H1 (cell line): ENCODE measurements around the gene NWD2. TPM values are rescaled to one million over a fixed set of nuclear protein-coding genes. Genes with fewer than 3 reads are reported as not detected.

ENCODE experiments used
- CTCF ChIA-PET: fragments of 300-600 bp; sonication (Branson Sonifier 250); formaldehyde crosslinking; loops from one replicate; lab custom pipeline; 2021; ENCODE audit not compliant: partially characterized antibody; lab: Charles Lee
- POLR2A ChIA-PET: fragments of 300-600 bp; sonication (Branson Sonifier 250); formaldehyde crosslinking; loops from one replicate; lab custom pipeline; 2021; ENCODE audit warnings: inconsistent platforms; ENCODE audit not compliant: partially characterized antibody; lab: Charles Lee
- DNase-seq, 2 experiments: peaks; one replicate each; pipeline versions ENCODE4 v3.0.0 to v3.0.0-alpha.2; 2010 to 2022; ENCODE audit warnings: low spot score in 2 of 2, low read depth in 1 of 2, mixed read lengths in 1 of 2
- FAIRE-seq: peaks from 2 replicates; lab custom pipeline; 2011; peaks lifted over from hg19 to GRCh38; lab: Jason Lieb, UNC
- H2AFZ ChIP-seq: 2 replicates; pipeline ENCODE4 v1.8.1; 2012; ENCODE audit warnings: low read length, inconsistent platforms
- H2AK5ac ChIP-seq: 2 replicates; pipeline ENCODE4 v1.6.1; 2013; ENCODE audit warnings: low read depth, low read length
- H2BK120ac ChIP-seq: replicated peaks from 2 replicates; pipeline ENCODE3; 2013; ENCODE audit warnings: low read depth, low read length, inconsistent platforms
- H2BK12ac ChIP-seq: 2 replicates; pipeline ENCODE4 v1.6.1; 2013; ENCODE audit warnings: low read depth, low read length
- H2BK15ac ChIP-seq: 2 replicates; pipeline ENCODE4 v1.6.1; 2013; ENCODE audit warnings: low read length
- H2BK20ac ChIP-seq: 2 replicates; pipeline ENCODE4 v1.6.1; 2013; ENCODE audit warnings: low read length
- H2BK5ac ChIP-seq: 2 replicates; pipeline ENCODE4 v1.6.1; 2013; ENCODE audit warnings: low read depth, low read length
- H3K14ac ChIP-seq: 2 replicates; pipeline ENCODE4 v1.6.1; 2013; ENCODE audit warnings: inconsistent platforms; ENCODE audit not compliant: insufficient read length
- H3K18ac ChIP-seq: 2 replicates; pipeline ENCODE4 v1.6.1; 2013; ENCODE audit warnings: low read length; ENCODE audit errors: extremely low read depth
- H3K23ac ChIP-seq: 2 replicates; pipeline ENCODE4 v1.6.1; 2013; ENCODE audit warnings: inconsistent platforms; ENCODE audit not compliant: insufficient read length
- H3K23me2 ChIP-seq: 2 replicates; pipeline ENCODE4 v1.6.1; 2013; ENCODE audit warnings: low read depth, low read length
- H3K27ac ChIP-seq: 2 replicates; pipeline ENCODE4 v1.6.1; 2011; ENCODE audit warnings: low read depth, low read length, inconsistent platforms
- H3K27me3 ChIP-seq, 4 experiments: replicated peaks in 1 of 4; 1 replicate in 1 of 4; 2 replicates in 3 of 4; pipeline versions ENCODE4 v1.6.1 to v1.8.1; 2011 to 2013; ENCODE audit warnings: low read length in 3 of 4, mild to moderate bottlenecking in 3 of 4, inconsistent platforms in 2 of 4, mixed read lengths in 2 of 4, moderate library complexity in 1 of 4; ENCODE audit not compliant: control insufficient read depth in 3 of 4, insufficient read depth in 3 of 4; ENCODE audit errors: extremely low read depth in 1 of 4
- H3K36me3 ChIP-seq, 4 experiments: 2 replicates each; pipeline versions ENCODE4 v1.6.1 to v1.8.1; 2011 to 2013; ENCODE audit warnings: mild to moderate bottlenecking in 4 of 4, low read length in 3 of 4, moderate library complexity in 2 of 4, control low read depth in 1 of 4, inconsistent platforms in 1 of 4; ENCODE audit not compliant: insufficient read depth in 4 of 4, control insufficient read depth in 2 of 4
- H3K4ac ChIP-seq: replicated peaks from 2 replicates; pipeline ENCODE3; 2013; ENCODE audit warnings: low read length, low read depth, mixed read lengths, inconsistent platforms; ENCODE audit not compliant: insufficient read length
- H3K4me1 ChIP-seq, 4 experiments: replicated peaks in 1 of 4; 1 replicate in 1 of 4; 2 replicates in 3 of 4; pipeline versions ENCODE4 v1.6.1 to v1.8.1; 2011 to 2013; ENCODE audit warnings: low read length in 3 of 4, inconsistent platforms in 2 of 4, mixed read lengths in 1 of 4; ENCODE audit not compliant: insufficient read depth in 4 of 4, control insufficient read depth in 3 of 4
- H3K4me2 ChIP-seq, 2 experiments: 2 replicates each; pipeline versions ENCODE4 v1.6.1 to v1.8.1; 2011 to 2013; ENCODE audit warnings: low read depth in 2 of 2, low read length in 2 of 2, control low read depth in 1 of 2, inconsistent platforms in 1 of 2, mild to moderate bottlenecking in 1 of 2; ENCODE audit not compliant: insufficient read depth in 1 of 2
- H3K4me3 ChIP-seq, 4 experiments: fragments of 200-600, 300-600 bp in 1 of 4; sonication (generic), shearing (Covaris generic), sonication (Bioruptor Twin) in 1 of 4; 2 replicates each; pipeline versions ENCODE4 v1.5.1 to v1.8.1; 2011 to 2016; ENCODE audit warnings: low read length in 4 of 4, low read depth in 3 of 4, control low read depth in 2 of 4, inconsistent platforms in 2 of 4, mild to moderate bottlenecking in 2 of 4, mixed read lengths in 1 of 4, moderate library complexity in 1 of 4; ENCODE audit not compliant: insufficient read depth in 2 of 4; ENCODE audit errors: extremely low read depth in 1 of 4
- H3K56ac ChIP-seq: replicated peaks from 2 replicates; pipeline ENCODE3; 2013; ENCODE audit warnings: low read depth, mild to moderate bottlenecking, mixed read lengths, low read length, inconsistent platforms; ENCODE audit not compliant: insufficient read length
- H3K79me1 ChIP-seq: 2 replicates; pipeline ENCODE4 v1.6.1; 2013; ENCODE audit warnings: low read depth, low read length, control low read depth
- H3K79me2 ChIP-seq, 2 experiments: 2 replicates each; pipeline versions ENCODE4 v1.6.1 to v1.8.1; 2012 to 2013; ENCODE audit warnings: low read length in 2 of 2, mild to moderate bottlenecking in 2 of 2, inconsistent platforms in 1 of 2; ENCODE audit not compliant: insufficient read depth in 2 of 2, control insufficient read depth in 1 of 2
- H3K9ac ChIP-seq, 4 experiments: replicated peaks in 1 of 4; 1 replicate in 1 of 4; 2 replicates in 3 of 4; pipeline versions ENCODE4 v1.6.1 to v1.8.1; 2011 to 2013; ENCODE audit warnings: low read depth in 3 of 4, low read length in 3 of 4, control low read depth in 2 of 4, mild to moderate bottlenecking in 2 of 4, moderate library complexity in 2 of 4, inconsistent platforms in 1 of 4; ENCODE audit errors: extremely low read depth in 1 of 4
- H3K9me3 ChIP-seq, 2 experiments: 2 replicates each; pipeline versions ENCODE4 v1.6.1 to v1.8.1; 2012 to 2013; ENCODE audit warnings: mild to moderate bottlenecking in 2 of 2, moderate library complexity in 2 of 2, control low read depth in 1 of 2, inconsistent platforms in 1 of 2, low read depth in 1 of 2, low read length in 1 of 2, mixed read lengths in 1 of 2; ENCODE audit not compliant: insufficient read depth in 2 of 2
- H4K20me1 ChIP-seq, 2 experiments: replicated peaks in 1 of 2; 2 replicates each; pipeline versions ENCODE3 to v1.8.1; 2011 to 2013; ENCODE audit warnings: inconsistent platforms in 2 of 2, low read length in 2 of 2, mild to moderate bottlenecking in 1 of 2; ENCODE audit not compliant: insufficient read depth in 2 of 2, control insufficient read depth in 1 of 2
- H4K5ac ChIP-seq: 2 replicates; pipeline ENCODE4 v1.6.1; 2013; ENCODE audit warnings: low read length, low read depth, mixed read lengths, inconsistent platforms; ENCODE audit not compliant: insufficient read length
- H4K8ac ChIP-seq: 2 replicates; pipeline ENCODE4 v1.8.0; 2013; ENCODE audit warnings: mild to moderate bottlenecking, moderate library complexity, low read length, inconsistent platforms; ENCODE audit not compliant: insufficient read depth; ENCODE audit errors: extremely low read depth
- H4K91ac ChIP-seq: replicated peaks from 2 replicates; pipeline ENCODE3; 2013; ENCODE audit warnings: low read length, mixed read lengths, inconsistent platforms; ENCODE audit not compliant: insufficient read length
- CBX5 ChIP-seq: fragments of 300-800, 300-1000 bp; sonication (generic); IDR thresholded peaks from 2 replicates; pipeline ENCODE4 v1.7.1; 2016; ENCODE audit warnings: antibody characterized with exemption, low read length, low read depth
- CTCF ChIP-seq, 3 experiments: IDR thresholded peaks; 1 replicate in 2 of 3; 2 replicates in 1 of 3; pipeline versions ENCODE4 v1.5.1 to v1.6.1; 2011; ENCODE audit warnings: low read length in 3 of 3, mild to moderate bottlenecking in 3 of 3, inconsistent platforms in 2 of 3, low read depth in 1 of 3, moderate library complexity in 1 of 3; ENCODE audit not compliant: insufficient read depth in 1 of 3; ENCODE audit errors: control extremely low read depth in 1 of 3
- E2F6 ChIP-seq: IDR thresholded peaks from 2 replicates; pipeline ENCODE4 v1.6.1; 2012; ENCODE audit warnings: inconsistent platforms
- KDM4A ChIP-seq: IDR thresholded peaks from one replicate; pipeline ENCODE4 v1.7.1; 2012; ENCODE audit warnings: low read depth, mild to moderate bottlenecking, moderate library complexity, low read length, inconsistent platforms; ENCODE audit not compliant: severe bottlenecking
- KDM5A ChIP-seq: fragments of 200-600 bp; IDR thresholded peaks from 2 replicates; pipeline ENCODE4 v1.7.1; 2012; ENCODE audit warnings: mild to moderate bottlenecking, low read length, inconsistent platforms, mixed read lengths
- NANOG ChIP-seq: IDR thresholded peaks from 2 replicates; pipeline ENCODE4 v1.6.1; 2011; ENCODE audit warnings: low read length, low read depth, mild to moderate bottlenecking, inconsistent platforms; ENCODE audit not compliant: insufficient read depth, poor library complexity, severe bottlenecking
- RFX5 ChIP-seq: IDR thresholded peaks from 2 replicates; pipeline ENCODE4 v1.6.1; 2011; ENCODE audit warnings: low read depth, low read length, improper control_type of control experiment, borderline replicate concordance
- SP1 ChIP-seq: IDR thresholded peaks from 2 replicates; pipeline ENCODE4 v1.6.1; 2011; ENCODE audit warnings: low read depth, low read length
- WGBS, 2 experiments: shearing (Covaris generic) in 1 of 2; methylation state at CpG; one replicate each; pipeline versions ENCODE4 v1.1.6 to v1.1.7; 2013 to 2015; ENCODE audit warnings: low lambda C conversion rate in 2 of 2, mixed read lengths in 2 of 2, inconsistent platforms in 1 of 2, low coverage in 1 of 2, missing lambda C conversion rate in 1 of 2; ENCODE audit not compliant: insufficient replicate concordance in 2 of 2, insufficient coverage in 1 of 2, insufficient read length in 1 of 2; ENCODE audit errors: extremely low coverage in 1 of 2, missing lambda C conversion rate in 1 of 2; 5-methylcytosine and 5-hydroxymethylcytosine counted together
- polyA plus RNA-seq, 7 experiments: library from polyadenylated mRNA; depleted of rRNA in 3 of 7; stranded (reverse) in 5 of 7; unstranded in 2 of 7; fragments of >200 nt in 5 of 7; fragments of 200-250 nt in 2 of 7; gene quantifications; 1 replicate in 5 of 7; 2 replicates in 1 of 7; 4 replicates in 1 of 7; pipeline versions ENCODE4 v1.2.1 to v1.2.3, GENCODE V29; 2011 to 2013; ENCODE audit warnings: missing spikeins in 2 of 7, mixed read lengths in 2 of 7
- total RNA-seq: library from RNA; stranded (reverse); fragmentation: NEBNext Ultra II Directional; extraction: Animal tissue kit (Norgen Biotek cat#: 25700); gene quantifications from 2 replicates; pipeline ENCODE4 v1.2.1, GENCODE V29; 2021

NWD2 gene
- total and polyA plus RNA-seq, 2 of the 8 experiments (the other 6 are each of a cell fraction or from before 2014, with no cell fraction given): under 0.01 TPM; not detected in 1

- Histone ChIP-seq H2AFZ (no peak overlapping the region), H3K14ac (no peak overlapping the region), H4K91ac (no peak overlapping the region), H3K18ac (no peak overlapping the region), H2BK12ac (no peak overlapping the region), H3K23me2 (no peaks in the 10 kb centered on the region), H2BK120ac (no peak overlapping the region), H4K8ac (no peak overlapping the region), H3K23ac (no peak overlapping the region), H2BK15ac (no peak overlapping the region), H3K79me1 (no peaks in the 10 kb centered on the region), H2BK5ac (no peak overlapping the region), H3K36me3 (no peaks in the 10 kb centered on the region), H3K9ac (no peak overlapping the region), H2BK20ac (no peak overlapping the region), H3K4me2 (peak overlapping the region in 1 of 2 experiments; percentile 32; a peak in 1 of 4 replicates), H4K5ac (no peak overlapping the region), H3K79me2 (no peaks in the 10 kb centered on the region), H3K56ac (no peak overlapping the region), H4K20me1 (no peaks in the 10 kb centered on the region), H3K9me3 (no peaks in the 10 kb centered on the region), H3K4me1 (peaks cover 0 to 5% (median 3%) of the 10 kb centered on the region in 4 experiments; a peak in 3 of 7 replicates), H3K4ac (no peak overlapping the region), H3K27ac (no peak overlapping the region), H3K4me3 (no peak overlapping the region), H2AK5ac (no peak overlapping the region), H3K27me3 (no peaks in the 10 kb centered on the region)
- 50% methylated on average over 4 of the region's 4 CpGs; no CpG with 5 or more reads in 1 of the 2 experiments for WGBS, 2 experiments
- DNase-seq: no peak
- POLR2A ChIA-PET: interaction anchor here (0.7 kb wide), 1 partner anchor 143 kb away, joined by 3 read pairs; no protein-coding TSS in a partner anchor
- CTCF ChIA-PET: interaction anchor here (0.6 to 2.9 kb wide), 34 partner anchors 8 to 1108 kb away, joined by 3 to 22 read pairs (median 4); partner anchors contain the start of genes DTHD1 and NWD2
- FAIRE-seq: no peak
- TF ChIP-seq RFX5: no peak
- TF ChIP-seq SP1: no peak
- TF ChIP-seq E2F6: peak; percentile 23; the same call in 1 of the 2 replicates
- no peak for TF ChIP-seq KDM4A
- no peak for TF ChIP-seq KDM5A
- no peak for TF ChIP-seq NANOG
- no peak for TF ChIP-seq CTCF (IDR thresholded peaks at IDR 0.05; ENCODE audit: control extremely low read depth in 1 of 3, insufficient read depth in 1 of 3, low read depth in 1 of 3, low read length in 3 of 3)
- no peak for TF ChIP-seq CBX5
Observed at GRCh38 chr4:37388681-37389365, 144.3 kb downstream of the NWD2 start.
